ENCODE results near the gene GNB1L. TPM values are rescaled to one million over a fixed set of nuclear protein-coding genes. Genes with fewer than 3 reads are reported as not detected.

The GNB1L gene
- total and polyA plus RNA-seq, 2 of the 13 experiments (the other 11 are each of a cell fraction or from before 2014, with no cell fraction given), result 2.5 to 7.4 TPM

DNA sequence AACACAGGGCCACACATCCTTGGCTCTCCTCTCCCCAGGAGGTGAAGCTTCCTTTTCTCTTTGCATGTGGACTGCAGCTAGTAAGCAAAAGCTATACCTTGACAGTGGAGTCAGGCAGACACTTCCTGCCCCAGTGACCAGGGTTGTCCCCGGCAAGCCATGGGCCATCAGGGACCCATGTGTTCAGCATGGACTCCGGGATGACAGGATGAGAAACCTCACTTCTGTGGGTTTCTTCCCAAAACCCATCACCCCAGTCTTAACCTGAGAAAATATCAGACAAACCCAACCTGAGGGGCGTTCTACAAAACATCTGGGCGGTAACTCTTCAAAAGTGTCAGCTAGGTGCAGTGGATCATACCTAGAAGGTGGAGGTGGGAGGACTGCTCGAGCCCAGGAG is 40.2 kb downstream of the GNB1L start:
- TF ChIP-seq MLLT10 (CRISPR knock-in tag; IDR thresholded peaks at IDR 0.05) (no peak), ZNF879 (CRISPR knock-in tag; IDR thresholded peaks at IDR 0.05) (no peak), RXRB (CRISPR knock-in tag; IDR thresholded peaks at IDR 0.05; ENCODE audit: borderline replicate concordance) (no peak), PPARG (CRISPR knock-in tag; conservative IDR thresholded peaks at IDR 0.05) (no peak), ARNT2 (CRISPR knock-in tag; IDR thresholded peaks at IDR 0.05; ENCODE audit: low read depth) (no peak)
- TF ChIP-seq, protein P1, sequence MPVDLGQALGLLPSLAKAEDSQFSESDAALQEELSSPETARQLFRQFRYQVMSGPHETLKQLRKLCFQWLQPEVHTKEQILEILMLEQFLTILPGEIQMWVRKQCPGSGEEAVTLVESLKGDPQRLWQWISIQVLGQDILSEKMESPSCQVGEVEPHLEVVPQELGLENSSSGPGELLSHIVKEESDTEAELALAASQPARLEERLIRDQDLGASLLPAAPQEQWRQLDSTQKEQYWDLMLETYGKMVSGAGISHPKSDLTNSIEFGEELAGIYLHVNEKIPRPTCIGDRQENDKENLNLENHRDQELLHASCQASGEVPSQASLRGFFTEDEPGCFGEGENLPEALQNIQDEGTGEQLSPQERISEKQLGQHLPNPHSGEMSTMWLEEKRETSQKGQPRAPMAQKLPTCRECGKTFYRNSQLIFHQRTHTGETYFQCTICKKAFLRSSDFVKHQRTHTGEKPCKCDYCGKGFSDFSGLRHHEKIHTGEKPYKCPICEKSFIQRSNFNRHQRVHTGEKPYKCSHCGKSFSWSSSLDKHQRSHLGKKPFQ (CRISPR knock-in tag; IDR thresholded peaks at IDR 0.05; ENCODE audit: insufficient replicate concordance), result no peak
- TF ChIP-seq, protein P2, sequence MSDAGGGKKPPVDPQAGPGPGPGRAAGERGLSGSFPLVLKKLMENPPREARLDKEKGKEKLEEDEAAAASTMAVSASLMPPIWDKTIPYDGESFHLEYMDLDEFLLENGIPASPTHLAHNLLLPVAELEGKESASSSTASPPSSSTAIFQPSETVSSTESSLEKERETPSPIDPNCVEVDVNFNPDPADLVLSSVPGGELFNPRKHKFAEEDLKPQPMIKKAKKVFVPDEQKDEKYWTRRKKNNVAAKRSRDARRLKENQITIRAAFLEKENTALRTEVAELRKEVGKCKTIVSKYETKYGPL (CRISPR knock-in tag; IDR thresholded peaks at IDR 0.05), result no peak
- Histone ChIP-seq H3K9ac (ENCODE audit: insufficient read depth, low read depth, low read length) (no peak overlapping the region), H3K4me2 (ENCODE audit: low read depth, low read length) (no peak overlapping the region), H3K9me3 (ENCODE audit: low read length) (no peaks in the 10 kb centered on the region), H3K36me3 (replicated peaks in 1 of 2; ENCODE audit: control insufficient read depth in 1 of 2, insufficient read depth in 2 of 2, low read length in 2 of 2) (no peaks in the 10 kb centered on the region), H3K27ac (ENCODE audit: extremely low read length, insufficient read depth, low read length) (no peak overlapping the region), H3K4me1 (ENCODE audit: insufficient read depth, low read length) (no peaks in the 10 kb centered on the region), H4K20me1 (ENCODE audit: insufficient read depth, low read length) (no peaks in the 10 kb centered on the region), H3K4me3 (replicated peaks in 1 of 3; ENCODE audit: insufficient read depth in 1 of 3, low read depth in 2 of 3, low read length in 3 of 3) (no peak overlapping the region), H3K79me2 (ENCODE audit: insufficient read depth, low read length) (no peaks in the 10 kb centered on the region), H2AFZ (ENCODE audit: low read length) (no peak overlapping the region), H3K27me3 (ENCODE audit: control insufficient read depth in 1 of 2, insufficient read depth in 2 of 2, low read length in 2 of 2) (no peaks in the 10 kb centered on the region)
- in situ Hi-C loops (cut with HindIII; ENCODE audit: extremely low pct_ligation_motif_present, low pct_unique_long_range_greater_than_20kb) (no loop called here), intact Hi-C loops (cut with micrococcal nuclease; ENCODE audit: unreplicated experiment) (no loop called here)
- BruUV-seq (replicated peaks), result no TSS peak
- ChIA-PET POLR2A (no interaction called here), CTCF (ENCODE audit: low intra/inter-chr PET ratio, low total read pairs) (no interaction called here)
- ATAC-seq (no peak), DNase-seq (ENCODE audit: low spot score) (no peak), FAIRE-seq (no peak)
- WGBS (ENCODE audit: low lambda C conversion rate), result 89% methylated on average over 5 of the region's 5 CpGs

DNA sequence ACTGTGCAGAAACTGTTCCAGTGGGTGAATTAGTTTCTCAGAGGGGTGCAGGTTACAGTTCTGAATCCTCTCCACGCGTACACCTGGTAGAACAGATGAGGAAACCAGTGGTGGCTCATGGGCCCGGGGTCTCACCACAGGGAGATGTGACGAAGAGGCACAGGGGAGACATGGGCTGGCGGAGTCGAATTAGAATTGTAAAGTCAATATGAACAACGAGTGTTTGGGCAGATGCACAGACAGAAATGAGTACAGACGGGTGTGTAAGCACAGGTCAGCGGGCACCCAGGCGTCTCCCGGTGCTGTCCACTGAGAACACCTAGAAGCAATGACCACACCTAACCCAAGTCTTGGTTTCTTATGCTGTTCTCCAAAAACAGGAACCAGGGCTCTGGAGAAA is 41.8 kb downstream of the GNB1L start:
- Histone ChIP-seq H3K9ac (ENCODE audit: insufficient read depth, low read depth, low read length) (no peak overlapping the region), H3K36me3 (replicated peaks in 1 of 2; ENCODE audit: control insufficient read depth in 1 of 2, insufficient read depth in 2 of 2, low read length in 2 of 2) (no peaks in the 10 kb centered on the region), H3K4me3 (replicated peaks in 1 of 3; ENCODE audit: insufficient read depth in 1 of 3, low read depth in 2 of 3, low read length in 3 of 3) (no peak overlapping the region), H3K79me2 (ENCODE audit: insufficient read depth, low read length) (no peaks in the 10 kb centered on the region), H2AFZ (ENCODE audit: low read length) (no peak overlapping the region), H3K9me3 (ENCODE audit: low read length) (no peaks in the 10 kb centered on the region), H3K27me3 (ENCODE audit: control insufficient read depth in 1 of 2, insufficient read depth in 2 of 2, low read length in 2 of 2) (no peaks in the 10 kb centered on the region), H4K20me1 (ENCODE audit: insufficient read depth, low read length) (no peaks in the 10 kb centered on the region), H3K4me1 (ENCODE audit: insufficient read depth, low read length) (no peaks in the 10 kb centered on the region), H3K27ac (ENCODE audit: extremely low read length, insufficient read depth, low read length) (no peak overlapping the region), H3K4me2 (ENCODE audit: low read depth, low read length) (no peak overlapping the region)
- CTCF ChIA-PET (ENCODE audit: low intra/inter-chr PET ratio, low total read pairs), result no interaction called here
- in situ Hi-C loops (cut with HindIII; ENCODE audit: extremely low pct_ligation_motif_present, low pct_unique_long_range_greater_than_20kb), result no loop called here
- FAIRE-seq (no peak), DNase-seq (ENCODE audit: low spot score) (no peak), ATAC-seq (no peak)
- 91% methylated on average over 11 of the region's 11 CpGs for WGBS (ENCODE audit: low lambda C conversion rate)
- BruUV-seq (replicated peaks), result no TSS peak
- intact Hi-C loops (cut with micrococcal nuclease; ENCODE audit: unreplicated experiment), result no loop called here
- POLR2A ChIA-PET, result no interaction called here
- no peak for TF ChIP-seq MED1 (CRISPR knock-in tag; IDR thresholded peaks at IDR 0.05)
- TF ChIP-seq RBFOX2 (IDR thresholded peaks at IDR 0.05; ENCODE audit: low read depth, low read length), result no peak
- no peak for TF ChIP-seq ZNF354B (CRISPR knock-in tag; IDR thresholded peaks at IDR 0.05)
- no peak for TF ChIP-seq ZMYM4 (CRISPR knock-in tag; IDR thresholded peaks at IDR 0.05)
- TF ChIP-seq, protein P3, sequence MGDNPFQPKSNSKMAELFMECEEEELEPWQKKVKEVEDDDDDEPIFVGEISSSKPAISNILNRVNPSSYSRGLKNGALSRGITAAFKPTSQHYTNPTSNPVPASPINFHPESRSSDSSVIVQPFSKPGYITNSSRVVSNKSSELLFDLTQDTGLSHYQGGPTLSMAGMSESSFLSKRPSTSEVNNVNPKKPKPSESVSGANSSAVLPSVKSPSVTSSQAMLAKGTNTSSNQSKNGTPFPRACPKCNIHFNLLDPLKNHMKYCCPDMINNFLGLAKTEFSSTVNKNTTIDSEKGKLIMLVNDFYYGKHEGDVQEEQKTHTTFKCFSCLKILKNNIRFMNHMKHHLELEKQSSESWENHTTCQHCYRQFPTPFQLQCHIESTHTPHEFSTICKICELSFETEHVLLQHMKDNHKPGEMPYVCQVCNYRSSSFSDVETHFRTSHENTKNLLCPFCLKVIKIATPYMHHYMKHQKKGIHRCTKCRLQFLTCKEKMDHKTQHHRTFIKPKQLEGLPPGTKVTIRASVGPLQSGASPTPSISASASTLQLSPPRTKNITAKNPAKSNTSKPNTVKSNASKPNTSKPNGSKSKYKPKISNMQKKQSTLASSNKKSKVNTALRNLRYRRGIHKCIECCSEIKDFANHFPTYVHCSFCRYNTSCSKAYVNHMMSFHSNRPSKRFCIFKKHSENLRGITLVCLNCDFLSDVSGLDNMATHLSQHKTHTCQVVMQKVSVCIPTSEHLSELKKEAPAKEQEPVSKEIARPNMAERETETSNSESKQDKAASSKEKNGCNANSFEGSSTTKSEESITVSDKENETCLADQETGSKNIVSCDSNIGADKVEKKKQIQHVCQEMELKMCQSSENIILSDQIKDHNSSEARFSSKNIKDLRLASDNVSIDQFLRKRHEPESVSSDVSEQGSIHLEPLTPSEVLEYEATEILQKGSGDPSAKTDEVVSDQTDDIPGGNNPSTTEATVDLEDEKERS (CRISPR knock-in tag; IDR thresholded peaks at IDR 0.05), result no peak
- TF ChIP-seq ZNF343 (CRISPR knock-in tag; IDR thresholded peaks at IDR 0.05), result no peak

All from HepG2 (cell line).